Fibroblast of lung (primary cell): ENCODE data around the gene GABBR2. TPM values are rescaled to one million over a fixed set of nuclear protein-coding genes. Genes with fewer than 3 reads are reported as not detected.

ENCODE experiments used
- DNase-seq, 2 donors: peaks; one replicate each; pipeline versions ENCODE4 v3.0.0 to v3.0.0-alpha.2; 2010; ENCODE audit warnings: low read depth in 2 of 2
- H2AFZ ChIP-seq: 2 replicates; pipeline ENCODE4 v1.5.1; 2012; ENCODE audit warnings: low read length, control low read depth, inconsistent platforms
- H3K27ac ChIP-seq: 2 replicates; pipeline ENCODE4 v1.5.1; 2011; ENCODE audit warnings: low read length, control low read depth; ENCODE audit not compliant: insufficient read depth
- H3K27me3 ChIP-seq: 2 replicates; pipeline ENCODE4 v1.5.1; 2011; ENCODE audit warnings: mild to moderate bottlenecking, low read length; ENCODE audit not compliant: control insufficient read depth, insufficient read depth
- H3K36me3 ChIP-seq: 2 replicates; pipeline ENCODE4 v1.5.1; 2011; ENCODE audit warnings: low read length; ENCODE audit not compliant: control insufficient read depth, insufficient read depth
- H3K4me1 ChIP-seq: 2 replicates; pipeline ENCODE4 v1.5.1; 2011; ENCODE audit warnings: low read length; ENCODE audit not compliant: control insufficient read depth, insufficient read depth; ENCODE audit errors: extremely low read depth
- H3K4me2 ChIP-seq: 2 replicates; pipeline ENCODE4 v1.5.1; 2011; ENCODE audit warnings: low read length, control low read depth; ENCODE audit not compliant: insufficient read depth; ENCODE audit errors: extremely low read depth
- H3K4me3 ChIP-seq, 4 experiments: fragments of 200-600 bp in 1 of 4; sonication (generic) in 1 of 4; replicated peaks in 1 of 4; 2 replicates each; pipeline ENCODE4 v1.5.1; 2011 to 2016; ENCODE audit warnings: low read length in 4 of 4, low read depth in 3 of 4, mild to moderate bottlenecking in 3 of 4, control low read depth in 2 of 4, inconsistent platforms in 1 of 4, mixed read lengths in 1 of 4; ENCODE audit not compliant: insufficient read depth in 1 of 4; ENCODE audit errors: control extremely low read depth in 1 of 4
- H3K79me2 ChIP-seq: 2 replicates; pipeline ENCODE4 v1.5.1; 2012; ENCODE audit warnings: mild to moderate bottlenecking, low read length, inconsistent platforms; ENCODE audit not compliant: control insufficient read depth, insufficient read depth
- H3K9ac ChIP-seq: 2 replicates; pipeline ENCODE4 v1.5.1; 2011; ENCODE audit warnings: mild to moderate bottlenecking, low read length, control low read depth; ENCODE audit not compliant: insufficient read depth
- H3K9me3 ChIP-seq: 2 replicates; pipeline ENCODE4 v1.5.1; 2012; ENCODE audit warnings: low read depth, low read length; ENCODE audit not compliant: control insufficient read depth, insufficient read depth
- H4K20me1 ChIP-seq: 2 replicates; pipeline ENCODE4 v1.5.1; 2011; ENCODE audit warnings: low read length; ENCODE audit not compliant: control insufficient read depth, insufficient read depth; ENCODE audit errors: extremely low read depth
- CTCF ChIP-seq, 2 donors: IDR thresholded peaks in 1 of 2; conservative IDR thresholded peaks in 1 of 2; 1 replicate in 1 of 2; 2 replicates in 1 of 2; pipeline ENCODE4 v1.5.1; 2011 to 2012; ENCODE audit warnings: low read length in 2 of 2, control low read depth in 1 of 2, inconsistent platforms in 1 of 2, low read depth in 1 of 2, mild to moderate bottlenecking in 1 of 2
- EZH2 ChIP-seq: IDR thresholded peaks from 2 replicates; pipeline ENCODE4 v1.5.1; 2012; ENCODE audit warnings: low read length, control low read depth, mild to moderate bottlenecking; ENCODE audit errors: missing control alignments
- polyA plus RNA-seq, 2 donors: library from polyadenylated mRNA; depleted of rRNA in 1 of 2; stranded (reverse) in 1 of 2; unstranded in 1 of 2; fragments of >200 nt; gene quantifications; 2 replicates each; pipeline ENCODE4 v1.2.1, GENCODE V29; 2011 to 2012; ENCODE audit warnings: missing spikeins in 1 of 2
- total RNA-seq: library from RNA; depleted of rRNA; stranded (reverse); fragments of >200 nt; gene quantifications from 2 replicates; pipeline ENCODE4 v1.2.1, GENCODE V29; 2014

Gene GABBR2
- total and polyA plus RNA-seq, 2 donors (not counting 1 experiment from before 2014, with no cell fraction given), result 0.32 to 0.33 TPM

- Histone ChIP-seq H3K36me3 (no peaks in the 10 kb centered on the region), H3K9ac (no peak overlapping the region)
Measured at GRCh38 chr9:98570663-98571440, 137.9 kb downstream of the GABBR2 start.

GRCh38 chr9:98570055-98570454, 138.7 kb downstream of the GABBR2 start:
- Histone ChIP-seq H3K9me3 (no peaks in the 10 kb centered on the region), H3K4me3 (no peak overlapping the region), H3K4me1 (no peaks in the 10 kb centered on the region), H3K4me2 (no peak overlapping the region), H2AFZ (no peak overlapping the region), H3K27me3 (peaks cover 2% of the 10 kb centered on the region), H3K9ac (no peak overlapping the region), H3K79me2 (no peaks in the 10 kb centered on the region), H3K36me3 (no peaks in the 10 kb centered on the region), H4K20me1 (no peaks in the 10 kb centered on the region), H3K27ac (no peak overlapping the region)
- DNase-seq, result no peak
- TF ChIP-seq EZH2 (no peak), CTCF (conservative IDR thresholded peaks at IDR 0.05 in 1 of 2, IDR thresholded peaks at IDR 0.05 in 1 of 2; ENCODE audit: low read depth in 1 of 2, low read length in 2 of 2) (no peak)

More at GRCh38 chr9:98570663-98571440, 137.9 kb downstream of the GABBR2 start:
- H2AFZ ChIP-seq, result no peak overlapping the region
- H4K20me1 ChIP-seq, result no peaks in the 10 kb centered on the region
- TF ChIP-seq EZH2 (no peak), CTCF (conservative IDR thresholded peaks at IDR 0.05 in 1 of 2, IDR thresholded peaks at IDR 0.05 in 1 of 2; ENCODE audit: low read depth in 1 of 2, low read length in 2 of 2) (no peak)
- H3K79me2 ChIP-seq, result no peaks in the 10 kb centered on the region
- no peak overlapping the region for H3K4me2 ChIP-seq
- H3K27me3 ChIP-seq, result peaks cover 2% of the 10 kb centered on the region
- no peaks in the 10 kb centered on the region for H3K9me3 ChIP-seq
- DNase-seq, result no peak
- H3K4me3 ChIP-seq, result no peak overlapping the region
- no peaks in the 10 kb centered on the region for H3K4me1 ChIP-seq
- no peak overlapping the region for H3K27ac ChIP-seq

- Histone ChIP-seq H3K79me2 (no peaks in the 10 kb centered on the region), H2AFZ (no peak overlapping the region), H3K4me3 (no peak overlapping the region), H3K4me2 (no peak overlapping the region), H3K4me1 (no peaks in the 10 kb centered on the region), H3K27me3 (peaks cover 2% of the 10 kb centered on the region), H3K27ac (no peak overlapping the region), H3K36me3 (no peaks in the 10 kb centered on the region), H4K20me1 (no peaks in the 10 kb centered on the region), H3K9ac (no peak overlapping the region), H3K9me3 (no peaks in the 10 kb centered on the region)
- TF ChIP-seq CTCF (conservative IDR thresholded peaks at IDR 0.05 in 1 of 2, IDR thresholded peaks at IDR 0.05 in 1 of 2; ENCODE audit: low read depth in 1 of 2, low read length in 2 of 2) (no peak), EZH2 (no peak)
- DNase-seq, result no peak
Measured at GRCh38 chr9:98569491-98569890, 139.2 kb downstream of the GABBR2 start.
